UCSD-AML1 (cell line): ENCODE measurements around the gene CLIP1.
A peak's percentile ranks its signal among the peaks of the same experiment; 100 is the strongest.
"Not testable (repeated sequence)": the region's sequence is repeated elsewhere in the genome, so short reads cannot be mapped to it uniquely, and the experiment has no call there.

Source experiments
- DNase-seq: peaks from one replicate; lab custom pipeline; 2025; ENCODE audit not compliant: unreplicated experiment; lab: John Stamatoyannopoulos, UW

CLIP1 gene

DNA sequence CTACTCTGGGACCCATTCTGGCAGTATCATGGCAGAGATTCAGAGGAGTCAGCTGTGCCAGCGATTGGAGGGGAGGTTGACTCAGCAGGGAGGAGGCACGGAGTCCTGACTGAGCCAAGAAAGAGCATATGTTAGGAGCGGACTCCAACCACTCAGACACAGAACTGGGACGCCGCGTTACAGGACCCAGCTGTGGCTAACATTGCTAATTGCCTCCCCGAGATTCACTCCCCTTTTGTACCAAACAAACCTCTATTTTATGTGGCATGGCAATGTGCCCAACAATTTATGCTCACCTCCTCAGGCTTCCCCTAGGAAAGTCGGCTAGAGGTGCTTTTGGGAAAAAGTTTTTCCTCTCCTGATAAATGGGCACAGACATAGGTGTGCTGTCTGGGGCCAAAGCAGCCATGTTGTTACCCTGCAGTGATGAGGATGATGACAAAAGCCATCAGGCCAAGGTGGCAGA, 15.2 kb upstream of the CLIP1 start:
- no peak for DNase-seq

DNA sequence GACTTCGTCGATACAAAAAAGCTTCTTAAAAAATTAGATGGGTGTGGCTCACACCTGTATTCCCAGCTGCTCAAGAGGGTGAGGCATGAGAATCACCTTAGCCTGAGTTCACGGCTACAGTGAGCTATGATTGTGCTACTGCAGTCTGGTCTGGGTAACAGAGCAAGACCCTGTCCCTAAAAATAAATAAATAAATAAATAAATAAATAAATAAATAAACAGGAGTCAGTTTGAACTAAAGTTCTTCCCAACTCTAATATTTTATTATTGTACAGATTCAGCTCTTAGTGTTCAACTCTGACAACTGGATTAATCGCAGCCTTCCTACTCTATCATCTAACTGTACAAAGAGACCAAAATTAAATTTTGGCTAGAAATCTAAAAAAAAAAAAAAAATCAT, 12.7 kb upstream of the CLIP1 start:
- DNase-seq = no peak

DNA sequence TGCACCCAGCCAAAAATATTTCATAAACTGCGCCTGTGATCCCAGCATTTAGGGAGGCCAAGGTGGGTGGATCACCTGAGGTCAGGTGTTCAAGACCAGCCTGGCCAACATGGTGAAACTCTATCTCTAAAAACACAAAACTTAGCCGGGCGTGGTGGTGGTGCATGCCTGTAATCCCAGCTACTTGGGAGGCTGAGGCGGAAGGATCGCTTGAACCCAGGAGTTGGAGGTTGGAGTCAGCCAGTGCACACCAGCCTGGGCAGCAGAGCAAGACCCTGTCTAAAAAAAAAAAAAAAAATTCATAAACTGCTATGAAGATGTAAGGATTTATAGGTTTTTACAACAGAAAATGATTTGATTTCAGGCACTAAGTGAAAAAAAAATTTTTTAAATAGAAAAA, 6.6 kb upstream of the CLIP1 start:
- DNase-seq = not testable (repeated sequence)

DNA sequence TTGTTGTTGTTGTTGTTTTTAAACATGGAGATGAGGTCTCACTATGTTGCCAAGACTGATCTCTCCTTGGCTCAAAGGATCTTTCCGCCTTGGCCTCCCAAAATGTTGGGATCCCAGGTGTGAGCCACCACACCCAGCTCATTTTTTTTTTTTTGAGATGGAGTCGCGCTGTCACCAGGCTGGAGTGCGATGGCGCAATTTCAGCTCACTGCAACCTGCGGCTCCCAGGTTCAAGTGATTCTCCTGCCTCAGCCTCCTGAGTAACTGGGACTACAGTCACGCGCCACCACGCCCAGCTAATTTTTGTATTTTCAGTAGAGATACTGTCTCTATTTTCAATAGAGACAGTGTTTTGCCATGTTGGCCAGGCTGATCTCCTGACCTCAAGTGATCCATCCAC, 4.9 kb upstream of the CLIP1 start:
- no peak for DNase-seq

DNA sequence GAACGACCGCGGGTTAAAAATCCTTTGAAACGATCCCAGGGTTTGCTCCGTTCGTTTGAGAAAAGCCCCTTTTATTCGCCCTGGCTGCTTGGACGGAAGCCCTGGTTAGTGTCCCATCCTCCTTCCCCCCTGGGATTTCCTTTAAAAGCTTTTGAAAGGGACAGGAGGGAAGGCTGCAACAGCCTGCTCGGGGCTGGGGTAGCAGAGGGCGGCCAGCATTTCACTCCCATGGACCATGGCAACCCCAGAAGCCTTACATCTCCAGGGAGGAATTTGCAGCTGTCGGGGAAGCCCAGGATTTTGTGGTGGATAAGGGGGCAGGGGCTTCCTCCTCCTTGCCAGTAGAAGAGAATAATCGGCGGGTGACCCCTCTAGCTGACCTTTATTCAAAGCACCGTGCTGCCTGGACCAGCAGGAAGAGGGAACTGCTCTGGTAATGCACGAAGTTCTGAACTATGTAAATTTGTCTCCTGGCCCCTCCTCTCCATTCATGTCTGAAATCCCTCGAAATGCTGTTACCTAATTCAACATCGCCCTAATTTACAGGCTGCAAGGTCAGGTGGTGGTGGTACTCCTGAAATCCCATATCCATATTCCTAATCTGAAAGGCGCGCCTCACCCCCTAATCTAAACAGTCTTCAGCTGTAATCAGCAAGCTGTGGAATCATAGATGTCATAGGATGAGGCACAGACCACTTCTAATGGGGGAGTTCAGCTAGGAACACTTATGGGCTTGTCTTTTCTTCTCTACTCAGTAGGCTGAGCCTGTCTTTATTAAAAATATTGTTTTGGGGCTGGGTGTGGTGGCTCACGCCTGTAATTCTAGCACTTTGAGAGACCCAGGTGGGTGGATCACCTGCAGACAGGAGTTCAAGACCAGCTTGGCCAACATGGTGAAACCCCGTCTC, 1.0 kb upstream of the CLIP1 start:
- peak; percentile 32 for DNase-seq

DNA sequence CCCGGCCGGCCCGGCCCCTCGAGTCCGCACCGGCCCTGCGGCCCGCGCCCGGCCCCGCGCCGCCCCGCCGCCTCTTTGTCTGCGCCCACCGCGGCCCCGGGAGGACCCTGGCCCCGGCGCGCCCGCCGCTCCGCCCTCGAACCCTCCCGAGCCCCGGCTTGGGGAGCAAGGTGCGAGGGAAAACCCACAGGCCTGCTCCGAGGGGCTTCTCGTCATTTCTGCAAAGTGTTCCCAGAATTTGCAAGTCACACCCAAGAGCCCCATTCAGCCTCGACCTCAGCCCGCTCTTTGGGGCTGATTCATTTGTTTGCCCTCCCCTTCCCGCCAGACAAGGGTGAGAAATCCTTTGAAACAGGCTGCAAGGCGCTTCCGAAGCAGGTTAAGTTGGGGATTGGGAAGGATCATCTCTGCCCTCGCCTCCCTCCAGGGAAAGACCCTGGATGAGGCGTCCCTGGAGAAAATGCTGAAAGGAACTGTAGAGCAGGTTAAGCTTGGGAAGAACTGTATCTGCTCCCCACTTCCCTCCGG, 325 bp upstream of the CLIP1 start:
- peak; percentile 32 for DNase-seq

DNA sequence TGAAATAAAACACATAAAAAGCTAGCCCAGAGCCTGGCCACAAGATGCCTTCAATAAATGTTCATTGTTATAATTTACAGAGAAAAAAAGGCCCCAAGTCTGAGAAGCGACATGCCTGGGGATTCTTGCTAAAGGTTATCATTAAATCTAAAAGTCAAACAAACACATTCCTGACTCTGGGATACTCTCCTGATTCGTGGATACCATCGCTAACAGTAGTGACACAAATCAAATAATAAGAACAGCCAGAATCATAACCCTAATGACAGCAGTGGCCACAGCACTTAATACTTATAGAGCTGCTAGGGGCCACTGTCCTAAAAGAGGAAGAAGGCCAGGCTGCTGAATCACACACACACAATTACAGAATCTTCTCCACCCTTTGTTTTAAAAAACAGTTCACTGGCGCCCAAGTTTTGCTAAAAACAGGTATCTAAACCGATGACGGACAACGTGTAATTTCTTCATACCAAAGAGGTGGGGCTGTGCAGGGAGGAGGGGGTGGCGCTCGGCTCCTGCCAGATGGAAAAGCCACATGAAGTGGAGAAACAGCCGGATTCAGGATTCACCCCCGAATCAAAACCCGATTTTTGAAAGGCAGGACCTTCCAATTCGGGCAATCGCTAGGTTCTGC, 1.2 kb downstream of the CLIP1 start:
- peak; percentile 46 for DNase-seq

DNA sequence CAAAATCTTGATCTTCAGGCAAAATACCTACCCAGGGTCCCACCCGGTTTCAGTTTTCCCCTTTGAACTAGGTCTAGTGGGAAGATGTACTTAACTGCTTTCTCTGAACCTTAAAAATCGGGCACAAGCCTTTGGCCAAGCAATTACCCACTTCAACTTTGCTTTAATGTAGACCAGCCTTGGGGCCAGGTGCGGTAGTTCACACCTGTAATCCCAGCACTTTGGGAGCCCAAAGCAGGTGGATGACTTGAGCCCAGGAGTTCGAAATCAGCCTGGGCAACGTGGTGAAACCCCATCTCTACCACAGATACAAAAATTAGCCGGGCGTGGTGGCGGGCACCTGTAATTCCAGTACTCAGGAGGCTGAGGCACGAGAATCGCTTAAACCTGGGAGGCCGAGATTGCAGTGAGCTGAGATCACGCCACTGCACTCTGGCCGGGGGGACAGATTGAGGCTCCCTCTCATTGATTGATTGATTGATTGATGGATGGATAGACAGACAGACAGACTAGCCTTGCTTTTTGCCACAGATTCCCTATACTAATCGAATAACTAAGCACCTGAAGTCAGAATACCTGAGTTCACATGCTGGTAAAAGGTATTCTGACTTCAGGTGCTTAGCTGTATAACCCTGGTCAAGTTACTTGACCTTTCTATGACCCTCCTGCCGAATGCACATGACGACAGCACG, 1.9 kb downstream of the CLIP1 start:
- no peak for DNase-seq

DNA sequence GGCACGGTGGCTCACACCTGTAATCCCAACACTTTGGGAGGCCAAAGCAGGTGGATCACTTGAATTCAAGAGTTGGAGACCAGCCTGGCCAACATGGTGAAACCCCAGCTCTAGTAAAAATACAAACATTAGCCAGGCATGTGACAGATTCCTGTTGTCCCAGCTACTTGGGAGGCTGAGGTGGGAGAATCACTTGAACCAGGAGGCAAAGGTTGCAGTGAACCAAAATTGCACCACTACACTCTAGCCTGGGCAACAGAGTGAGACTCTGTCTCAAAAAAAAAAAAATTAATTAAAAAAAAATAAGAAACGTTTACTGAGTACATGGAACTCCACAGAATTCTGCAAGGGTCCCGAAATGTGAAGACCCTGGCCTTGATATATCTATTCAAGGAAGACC, 3.4 kb downstream of the CLIP1 start:
- not testable (repeated sequence) for DNase-seq

DNA sequence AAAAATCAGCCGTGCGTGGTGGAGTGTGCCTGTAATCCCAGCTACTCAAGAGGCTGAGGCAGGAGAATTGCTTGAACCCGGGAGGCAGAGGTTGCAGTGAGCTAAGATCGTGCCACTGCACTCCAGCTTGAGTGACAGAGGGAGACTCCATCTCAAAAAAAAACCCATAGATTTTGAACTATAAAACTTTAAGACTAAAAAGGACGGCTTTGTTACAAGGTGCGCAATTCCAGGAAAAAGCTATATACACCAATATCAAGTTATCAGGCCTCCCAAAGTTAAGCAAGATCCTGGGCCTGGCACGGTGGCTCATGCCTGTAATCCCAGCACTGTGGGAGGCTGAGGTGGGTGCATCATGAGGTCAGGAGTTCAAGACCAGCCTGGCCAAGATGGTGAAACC, 6.8 kb downstream of the CLIP1 start:
- DNase-seq = not testable (repeated sequence)

DNA sequence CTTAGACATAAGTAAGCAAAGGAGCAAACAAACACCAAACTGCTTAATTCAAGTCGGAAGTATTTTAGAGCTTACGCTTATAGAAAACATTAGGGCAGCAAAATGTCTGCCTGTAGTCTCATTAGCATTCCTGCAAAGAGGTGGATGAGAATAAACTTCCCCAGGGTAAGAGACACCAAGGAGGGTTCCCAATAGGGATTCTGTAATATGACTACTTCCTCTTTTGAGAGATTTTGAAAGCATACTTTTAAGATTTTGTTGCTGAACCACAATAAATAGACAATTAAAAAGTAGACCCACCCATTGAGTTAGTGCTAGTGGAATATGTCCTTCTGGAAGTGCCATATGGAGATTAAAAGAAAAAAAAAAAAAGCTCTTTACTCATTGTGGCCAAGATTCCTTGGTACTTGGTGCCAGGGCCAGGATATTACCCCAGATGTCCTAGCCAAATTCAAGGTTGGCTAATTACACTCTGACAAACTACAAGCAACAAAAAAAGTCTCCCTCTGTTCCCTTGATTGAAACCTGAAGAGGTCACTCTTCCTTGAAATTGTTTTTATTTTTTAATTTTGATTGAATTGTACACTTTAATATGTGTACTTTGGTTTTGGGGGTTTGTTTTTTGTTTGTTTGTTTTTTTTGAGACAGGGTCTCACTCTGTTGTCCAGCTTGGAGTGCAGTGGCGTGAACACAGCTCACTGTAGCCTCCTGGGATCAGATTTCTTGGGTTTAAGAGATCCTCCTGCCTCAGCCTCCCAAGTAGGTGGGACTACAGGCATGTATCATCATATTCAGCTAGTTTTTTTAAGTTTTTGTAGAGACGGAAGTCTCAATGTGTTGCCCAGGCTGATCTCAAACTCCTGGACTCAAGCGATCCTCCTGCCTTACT, 8.7 kb downstream of the CLIP1 start:
- no peak for DNase-seq

DNA sequence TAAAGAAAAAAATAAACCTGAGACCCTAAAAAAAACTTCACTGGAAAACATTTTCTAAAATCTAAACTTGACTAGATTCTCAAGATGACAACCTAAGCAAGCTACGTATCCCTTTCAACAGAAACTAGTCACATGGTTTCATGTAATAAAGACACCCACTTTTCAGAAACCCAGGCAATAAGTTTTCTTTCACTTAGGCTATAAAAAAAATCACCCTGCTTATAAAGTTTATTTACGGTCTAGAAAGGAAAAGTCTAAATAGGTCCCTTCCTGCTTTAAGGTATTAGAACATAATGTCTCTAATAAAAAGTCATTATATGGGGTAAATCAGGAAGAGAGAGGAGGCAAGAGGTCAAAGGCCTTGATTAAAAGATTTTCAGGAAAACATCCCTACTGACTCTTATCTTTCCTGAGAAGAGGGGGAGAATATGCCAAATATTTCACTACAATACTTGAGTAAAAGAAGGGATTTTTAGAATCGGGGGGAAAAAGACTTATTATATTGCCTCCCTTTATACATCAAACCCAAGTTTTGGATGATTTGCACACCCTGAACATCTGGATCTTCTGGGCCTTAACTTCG, 9.5 kb downstream of the CLIP1 start:
- DNase-seq = no peak

DNA sequence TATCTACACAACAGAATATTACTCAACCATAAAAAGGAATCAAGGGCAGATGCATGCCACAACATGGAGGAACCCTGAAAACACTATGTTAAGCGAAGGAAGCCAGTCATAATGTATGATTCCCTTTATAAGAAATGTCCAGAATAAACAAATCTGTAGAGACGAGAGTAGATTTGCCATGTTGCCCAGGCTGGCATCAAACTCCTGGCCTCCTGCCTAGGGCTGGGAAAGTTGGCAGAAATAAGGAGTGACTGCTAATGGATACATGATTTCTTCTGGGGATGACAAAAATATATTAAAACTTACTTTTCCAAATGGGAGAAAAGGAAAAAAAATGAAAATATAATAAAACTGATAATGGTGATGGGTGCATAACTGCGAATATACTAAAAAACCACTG, 10.9 kb downstream of the CLIP1 start:
- no peak for DNase-seq

DNA sequence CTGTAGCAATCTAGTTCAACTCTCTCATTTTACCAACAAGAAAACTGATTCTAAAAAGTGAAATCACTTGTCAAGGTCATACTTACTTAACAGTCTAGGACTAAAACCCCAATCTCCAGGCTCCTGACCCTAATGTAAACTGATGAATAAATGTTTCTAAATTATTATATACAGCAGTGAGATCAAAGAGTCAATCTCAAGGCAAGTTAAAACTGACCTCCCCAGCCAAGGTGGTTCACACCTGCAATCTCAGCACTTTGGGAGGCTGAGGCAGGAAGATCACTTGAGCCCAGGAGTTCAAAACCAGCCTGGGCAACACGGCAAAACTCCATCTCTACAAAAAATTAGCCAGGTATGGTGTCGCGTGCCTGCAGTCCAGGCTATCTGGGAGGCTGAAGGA, 15.3 kb downstream of the CLIP1 start:
- no peak for DNase-seq

DNA sequence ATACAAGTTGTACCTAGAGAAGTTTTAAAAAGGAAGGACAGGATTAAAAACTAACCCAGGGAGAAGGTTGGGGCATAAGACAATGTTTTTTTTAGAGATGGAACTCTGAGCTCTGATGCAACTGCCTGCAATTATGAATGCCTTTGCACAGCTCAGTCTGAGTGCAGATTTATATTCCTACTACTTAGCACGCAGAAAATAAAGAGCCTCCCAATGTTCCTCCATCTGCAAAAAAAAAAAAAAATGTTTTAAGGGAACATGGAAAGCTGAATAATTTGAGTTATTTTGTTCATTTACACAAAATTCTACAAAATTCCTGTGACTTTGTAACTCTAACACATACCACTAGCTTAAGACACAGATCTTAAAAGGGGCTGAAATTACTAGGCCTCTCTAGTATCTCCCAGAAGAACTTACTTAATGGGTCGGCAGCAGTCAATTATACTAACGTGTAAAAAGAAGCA, 15.7 kb downstream of the CLIP1 start:
- DNase-seq = no peak

DNA sequence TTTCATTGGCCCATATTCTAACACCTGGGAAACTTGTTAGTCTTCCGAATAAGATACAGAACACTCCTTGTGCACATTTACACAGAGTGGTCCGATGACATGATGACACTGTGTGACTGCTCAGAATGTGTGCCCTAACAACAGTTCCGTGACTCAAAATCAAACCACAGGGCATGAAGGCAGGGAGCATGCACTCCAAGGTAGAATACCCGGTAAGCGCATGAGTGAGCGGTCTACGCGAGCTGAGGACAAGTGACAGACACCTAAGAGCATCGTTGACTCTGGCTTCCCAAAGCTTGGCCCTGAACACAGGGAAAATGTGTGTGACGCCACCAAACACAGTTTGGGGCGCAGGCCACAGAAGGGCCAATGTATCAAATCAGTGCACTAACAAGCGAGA, 18.6 kb downstream of the CLIP1 start:
- no peak for DNase-seq

DNA sequence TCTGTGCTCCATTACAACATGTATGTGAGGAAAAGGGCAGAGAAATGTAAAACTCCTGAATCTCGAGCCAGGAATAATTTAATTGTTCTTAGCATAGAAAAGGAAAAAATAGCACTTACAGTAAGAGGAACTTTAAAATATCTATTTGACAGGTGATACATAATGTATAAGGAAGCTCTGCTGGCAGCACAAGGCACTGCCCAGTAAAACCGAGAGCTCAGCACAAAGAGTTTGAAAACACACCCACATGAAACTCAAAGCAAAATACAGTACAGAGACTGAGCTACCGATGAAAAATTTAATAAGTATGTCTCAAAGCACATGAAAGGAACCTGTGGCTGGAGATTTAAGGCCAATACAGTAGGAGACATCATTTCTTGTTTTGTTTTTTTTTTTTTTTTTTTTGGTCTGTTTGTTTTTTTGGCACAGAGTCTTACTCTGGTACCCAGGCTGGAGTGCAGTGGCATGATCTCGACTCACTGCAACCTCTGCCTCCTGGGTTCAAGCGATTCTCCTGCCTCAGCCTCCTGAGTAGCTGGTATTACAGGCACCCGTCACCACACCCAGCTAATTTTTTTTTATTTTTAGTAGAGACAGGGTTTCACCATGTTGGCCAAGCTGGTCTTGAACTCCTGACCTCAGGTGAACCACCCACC, 19.2 kb downstream of the CLIP1 start:
- DNase-seq = no peak

DNA sequence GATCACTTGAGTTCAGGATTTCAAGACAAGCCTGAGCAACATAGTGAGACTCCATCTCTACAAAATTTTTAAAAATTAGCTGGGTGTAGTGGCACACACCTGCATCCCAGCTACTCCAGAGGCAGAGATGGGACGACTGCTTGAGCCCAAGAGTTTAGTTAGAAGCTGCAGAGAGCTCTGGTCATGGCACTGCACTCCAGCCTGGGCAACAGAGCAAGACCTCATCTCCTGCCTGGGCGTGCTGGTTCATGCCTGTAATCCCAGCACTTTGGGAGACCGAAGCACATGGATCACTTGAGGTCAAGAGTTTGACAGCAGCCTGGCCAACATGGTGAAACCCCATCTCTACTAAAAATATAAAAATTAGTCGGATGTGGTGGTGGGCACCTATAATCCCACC, 20.2 kb downstream of the CLIP1 start:
- DNase-seq = no peak

DNA sequence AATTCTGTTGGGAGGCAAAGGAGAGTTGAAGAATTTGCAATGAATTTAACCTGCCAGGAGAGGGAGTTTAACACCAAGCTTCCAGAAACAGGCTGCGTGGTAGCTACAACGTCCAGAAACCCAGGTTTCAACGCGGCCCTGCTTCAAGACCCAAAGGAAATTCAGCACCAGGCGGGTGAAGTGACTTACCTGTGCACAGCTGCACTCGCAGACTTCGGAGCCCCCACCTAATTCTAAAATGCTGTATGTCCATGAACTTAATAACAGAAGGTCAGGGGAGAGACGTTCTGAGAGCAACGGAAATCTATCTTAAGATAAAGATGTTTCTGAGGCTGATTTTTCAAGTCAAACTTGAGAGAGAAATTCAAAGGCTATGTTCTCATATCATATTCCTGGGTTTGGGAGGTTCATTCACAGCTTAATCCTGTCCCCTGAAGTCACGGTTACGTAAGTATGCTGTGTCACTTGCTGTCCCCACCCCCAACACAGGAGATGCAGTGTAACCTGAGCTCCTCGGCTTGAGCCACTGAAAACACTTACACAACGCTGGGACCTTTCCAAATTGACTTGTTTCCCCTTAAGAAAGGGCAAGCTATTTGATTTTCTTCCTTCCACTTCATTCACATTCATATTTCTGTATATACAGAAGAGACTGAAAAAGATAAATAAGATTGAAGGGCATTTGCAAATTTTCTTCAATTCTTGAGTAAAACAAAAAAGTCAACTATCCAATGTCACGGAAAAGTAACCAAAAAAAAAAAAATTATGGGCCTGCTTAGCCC, 22.7 kb downstream of the CLIP1 start:
- peak; percentile 52 for DNase-seq
